ENCODE data around the gene MDH2.

GRCh38 chr7:76011442-76011861 is 36.5 kb upstream of the MDH2 start:
- TF ChIP-seq CTCF (IDR thresholded peaks at IDR 0.05) = no peak
- no peak for TF ChIP-seq POLR2A (IDR thresholded peaks at IDR 0.05)
